GM19467 (cell line): Measurements from ENCODE around the gene OST4.

Source experiments
- ATAC-seq: cut with Tn5 transposase; IDR thresholded peaks from one replicate; pipeline ENCODE4 v1.9.1; 2021; ENCODE audit warnings: mild to moderate bottlenecking, moderate library complexity; ENCODE audit not compliant: unreplicated experiment

The OST4 gene

GRCh38 chr2:27054721-27055120 lies 16.7 kb downstream of the OST4 start:
- ATAC-seq = no peak

- ATAC-seq = no peak
These were observed 17.7 kb downstream of the OST4 start for GRCh38 chr2:27053776-27054175.

GRCh38 chr2:27053321-27053720 lies 18.1 kb downstream of the OST4 start:
- ATAC-seq = no peak

GRCh38 chr2:27051902-27052645 lies 19.4 kb downstream of the OST4 start:
- no peak for ATAC-seq

- ATAC-seq = peak; percentile 62
These were observed 20.2 kb downstream of the OST4 start, which contains the start of gene AGBL5 for GRCh38 chr2:27050996-27051901. TSS of gene AGBL5 (plus strand) at chr2:27051668. CDS start at chr2:27052959, 1,291 bp downstream.

- peak; percentile 41 for ATAC-seq
These were observed 21.0 kb downstream of the OST4 start for GRCh38 chr2:27050281-27050995.

DNA sequence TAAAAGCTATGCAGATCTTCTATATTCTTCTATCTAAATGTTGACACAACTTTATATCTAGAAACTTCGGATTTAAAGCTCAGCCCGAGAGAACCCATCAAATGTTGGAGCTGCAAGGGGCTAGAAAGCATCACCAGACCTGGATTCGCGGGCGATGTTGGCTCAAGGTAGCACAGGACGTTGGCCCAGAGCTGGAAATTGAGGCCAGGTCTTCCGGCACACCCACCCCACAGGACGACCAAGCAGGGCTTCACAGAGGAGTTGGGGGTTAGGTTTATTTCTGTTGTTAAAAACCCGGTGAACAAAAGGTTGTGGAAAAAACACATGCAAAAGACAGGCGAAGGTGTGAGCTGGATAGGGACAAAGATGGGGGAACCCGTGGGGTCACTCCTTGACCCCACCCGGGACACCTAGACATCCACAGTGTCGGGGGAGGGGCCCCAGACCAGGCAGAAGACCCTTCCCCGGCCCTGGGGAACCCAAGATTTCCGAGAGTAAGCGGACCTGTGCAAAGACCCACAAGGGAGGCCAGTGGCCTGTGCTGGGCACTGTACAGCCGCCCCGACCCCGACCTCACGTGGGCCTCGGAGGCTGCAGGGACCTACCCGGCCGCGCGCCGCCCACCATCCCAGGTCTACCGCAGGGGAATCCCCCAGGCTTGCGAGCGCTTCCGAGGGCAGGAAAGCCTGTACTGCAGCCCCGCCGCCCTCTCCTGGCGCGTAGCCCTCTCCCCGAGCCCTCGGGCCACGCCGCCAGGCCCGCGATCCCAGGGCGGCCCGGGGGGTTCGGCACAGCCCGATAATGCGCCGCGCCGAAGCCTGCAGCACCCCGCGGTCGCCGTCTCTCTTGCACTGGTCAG lies 21.8 kb downstream of the OST4 start:
- peak; percentile 22 for ATAC-seq

DNA sequence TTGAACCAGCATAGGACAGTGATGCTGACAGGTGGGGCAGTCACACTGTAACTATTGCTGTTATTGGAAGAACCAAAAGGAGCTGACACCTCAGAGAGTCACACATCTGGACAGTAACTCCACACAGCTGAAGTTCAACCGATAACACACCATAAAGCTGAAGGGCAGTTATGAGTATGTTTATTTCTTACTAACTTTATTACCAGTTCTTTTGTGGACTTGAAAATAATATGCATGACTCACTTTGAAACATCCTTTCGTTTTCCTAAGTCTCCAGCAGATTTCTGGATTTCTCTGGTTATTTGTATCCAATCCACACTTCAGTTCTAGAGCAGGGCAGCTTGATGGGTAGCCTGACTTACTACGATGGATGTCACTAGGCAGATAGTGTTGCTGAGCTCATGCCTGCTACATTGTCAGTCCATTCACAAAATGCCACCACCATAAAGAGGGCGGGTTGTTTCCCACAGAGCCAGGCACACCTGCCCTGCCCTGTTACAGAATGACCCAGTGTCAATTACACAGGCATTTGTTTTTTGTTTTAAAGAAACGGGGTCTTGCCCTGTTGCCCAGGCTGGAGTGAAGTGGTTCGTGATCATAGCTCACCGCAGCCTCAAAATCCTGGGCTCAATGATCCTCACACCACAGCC lies 28.3 kb downstream of the OST4 start:
- no peak for ATAC-seq

DNA sequence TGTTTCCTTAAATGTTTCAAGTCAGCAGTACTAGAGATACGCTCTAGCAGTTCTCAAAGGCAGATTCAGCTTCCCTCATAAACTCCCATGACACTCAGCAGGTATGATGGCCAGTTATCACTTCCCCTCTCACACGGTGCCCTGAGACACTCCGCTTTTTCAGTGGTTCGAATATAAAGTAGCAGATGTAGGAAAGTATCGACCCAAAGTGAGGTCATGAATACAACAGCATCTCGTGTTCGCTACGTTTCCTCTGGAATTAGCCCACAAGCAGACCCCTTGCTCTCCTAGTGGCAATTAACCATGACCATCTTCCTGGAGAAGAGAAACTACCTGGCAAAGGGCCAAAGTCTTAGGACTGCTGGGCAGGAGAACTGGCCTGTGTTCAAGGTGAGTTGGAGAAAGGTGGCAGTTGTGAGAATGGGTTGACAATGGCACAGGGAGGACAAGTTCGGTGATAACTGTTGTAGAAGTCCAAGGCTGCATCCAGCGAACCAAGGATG lies 29.2 kb downstream of the OST4 start:
- no peak for ATAC-seq

DNA sequence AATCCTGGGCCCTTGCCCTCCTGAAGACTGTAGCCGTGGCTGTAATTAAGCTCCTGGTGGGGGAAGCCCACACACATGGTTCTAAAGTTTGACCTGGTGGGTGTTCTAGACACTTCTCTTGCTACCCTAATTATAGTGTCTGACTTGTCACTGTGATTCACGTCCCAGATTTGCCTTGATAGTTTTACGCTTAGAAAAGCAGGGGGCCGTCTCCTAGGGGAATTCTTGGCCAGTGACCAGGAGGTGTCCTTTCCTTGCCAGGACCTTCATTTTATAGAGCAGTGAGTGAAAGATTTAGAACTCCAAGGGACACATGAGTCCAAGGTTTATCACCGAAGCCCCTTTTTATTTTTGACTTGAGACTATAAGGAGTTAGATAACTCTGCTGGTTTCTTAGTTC lies 29.7 kb downstream of the OST4 start:
- no peak for ATAC-seq

DNA sequence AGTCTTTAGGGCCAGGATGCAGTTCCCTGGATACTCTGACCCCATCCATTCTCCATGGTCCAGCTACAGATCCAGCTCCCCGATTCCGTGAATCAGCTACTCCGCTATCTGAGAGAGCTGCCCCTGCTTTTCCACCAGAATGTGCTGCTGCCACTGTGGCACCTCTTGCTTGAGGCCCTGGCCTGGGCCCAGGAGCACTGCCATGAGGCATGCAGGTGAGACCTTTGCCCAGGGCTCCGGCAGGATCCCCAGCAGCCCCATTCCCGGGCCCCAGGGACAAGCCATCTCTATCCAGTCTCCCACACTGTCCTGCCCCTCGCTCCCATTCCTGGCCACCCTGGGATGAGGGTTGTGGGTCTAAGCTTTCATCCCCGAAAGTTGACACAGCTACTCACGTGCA lies 31.2 kb downstream of the OST4 start:
- no peak for ATAC-seq

DNA sequence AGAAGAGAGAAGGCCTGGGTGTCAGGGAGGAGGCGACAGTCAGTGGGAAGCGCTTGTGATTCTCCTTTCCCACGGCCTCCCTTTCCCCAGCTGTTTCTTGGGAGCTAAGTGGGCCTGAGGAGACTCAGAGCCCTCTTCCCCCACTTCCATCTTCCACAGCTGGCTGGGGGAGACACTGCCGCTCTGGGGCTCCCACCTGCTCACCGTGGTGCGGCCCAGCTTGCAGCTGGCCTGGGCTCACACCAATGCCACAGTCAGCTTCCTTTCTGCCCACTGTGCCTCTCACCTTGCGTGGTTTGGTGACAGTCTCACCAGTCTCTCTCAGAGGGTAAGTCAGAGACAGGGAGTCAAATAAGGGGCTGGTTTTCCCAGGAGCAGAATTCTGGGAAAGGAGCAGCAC lies 31.6 kb downstream of the OST4 start:
- no peak for ATAC-seq

DNA sequence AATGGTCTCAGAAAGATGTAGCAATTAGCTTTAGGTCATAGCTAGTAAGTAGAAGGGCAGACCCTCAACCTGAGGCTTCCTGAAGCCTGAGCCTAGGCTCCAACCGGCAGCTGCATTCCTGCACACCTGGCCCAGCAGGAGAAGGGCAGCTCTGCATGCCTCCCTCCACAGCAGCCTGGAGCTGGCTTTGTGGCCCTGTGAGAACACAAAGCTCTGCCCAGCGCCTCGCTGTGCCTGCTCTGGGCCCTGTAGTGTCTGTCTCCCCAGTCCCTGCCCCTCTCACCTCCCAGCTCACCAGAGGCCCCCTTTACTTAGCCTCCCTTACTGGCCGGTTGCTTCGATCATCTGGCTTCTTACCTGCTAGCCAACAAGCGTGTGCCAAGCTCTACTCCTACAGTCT lies 32.0 kb downstream of the OST4 start:
- no peak for ATAC-seq

DNA sequence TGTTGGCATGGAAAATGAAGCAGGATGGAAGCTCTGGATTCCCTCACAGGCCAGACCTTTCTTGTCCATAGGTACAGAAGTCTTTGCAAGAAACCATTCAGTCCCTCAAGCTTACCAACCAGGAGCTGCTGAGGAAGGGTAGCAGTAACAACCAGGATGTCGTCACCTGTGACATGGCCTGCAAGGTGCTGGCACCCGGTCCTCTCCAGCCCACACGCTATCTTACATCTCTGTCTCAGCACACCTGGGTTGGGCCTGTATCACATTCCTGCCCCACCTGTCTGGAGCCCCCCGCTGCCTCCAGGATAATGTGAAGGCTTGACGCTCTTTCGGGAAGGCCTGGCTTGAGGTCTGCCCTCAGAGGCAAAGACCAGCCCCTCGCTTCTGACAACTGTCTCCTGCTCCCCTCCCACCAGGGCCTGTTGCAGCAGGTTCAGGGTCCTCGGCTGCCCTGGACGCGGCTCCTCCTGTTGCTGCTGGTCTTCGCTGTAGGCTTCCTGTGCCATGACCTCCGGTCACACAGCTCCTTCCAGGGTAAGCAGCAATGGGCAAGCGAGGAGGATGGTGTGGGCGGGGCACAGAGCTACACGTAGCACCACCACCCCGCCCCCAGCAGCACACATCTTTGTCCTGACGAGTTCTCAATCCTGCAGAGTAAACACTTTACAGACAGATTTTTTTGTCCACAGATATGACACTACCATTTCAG lies 32.7 kb downstream of the OST4 start:
- no peak for ATAC-seq

DNA sequence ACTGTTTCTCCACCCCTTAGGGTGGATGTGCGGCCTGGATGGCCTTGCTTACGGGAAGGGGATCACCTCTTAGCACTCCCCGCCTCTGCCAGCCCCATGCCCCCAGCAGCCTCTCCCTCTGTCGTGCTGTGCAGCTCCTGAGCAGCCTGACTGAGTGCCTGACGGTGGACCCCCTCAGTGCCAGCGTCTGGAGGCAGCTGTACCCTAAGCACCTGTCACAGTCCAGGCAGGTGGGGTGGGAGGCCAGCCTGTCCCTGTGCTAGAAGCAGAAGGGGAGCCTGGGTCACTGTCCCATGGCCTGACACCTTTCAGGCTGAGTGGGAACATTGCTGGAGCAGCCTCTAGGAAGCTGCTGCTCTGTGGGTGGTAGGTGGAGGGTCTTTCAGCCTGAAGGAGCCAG lies 33.4 kb downstream of the OST4 start:
- no peak for ATAC-seq

DNA sequence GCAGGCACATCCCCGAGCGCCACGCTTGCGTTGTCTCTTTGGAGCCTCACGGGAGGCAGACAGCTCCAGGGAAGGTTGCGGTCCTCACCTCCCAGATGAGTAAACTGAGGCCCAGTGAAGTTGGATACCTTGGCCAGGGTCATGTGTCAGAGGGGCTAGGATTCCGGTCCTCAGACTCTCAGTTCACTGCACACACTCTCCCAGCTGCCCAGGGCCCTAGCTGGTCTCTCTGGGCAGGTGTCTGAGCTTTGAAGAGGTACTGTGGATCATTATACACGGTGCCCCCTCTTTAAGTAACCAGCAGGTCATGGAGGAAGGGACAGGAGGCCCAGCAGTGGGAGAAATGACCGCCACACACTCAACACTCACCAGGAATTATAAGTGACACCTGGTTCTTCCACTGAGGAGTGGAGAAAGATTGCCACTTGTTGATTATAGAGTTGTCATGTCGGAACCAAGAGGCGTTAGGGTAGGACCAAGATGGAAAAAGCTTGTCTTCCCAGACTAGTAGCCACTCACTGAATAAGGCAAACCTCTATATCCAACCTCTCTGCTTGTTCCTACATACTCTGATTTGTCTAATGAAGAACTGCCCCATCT lies 38.1 kb downstream of the OST4 start:
- no peak for ATAC-seq

DNA sequence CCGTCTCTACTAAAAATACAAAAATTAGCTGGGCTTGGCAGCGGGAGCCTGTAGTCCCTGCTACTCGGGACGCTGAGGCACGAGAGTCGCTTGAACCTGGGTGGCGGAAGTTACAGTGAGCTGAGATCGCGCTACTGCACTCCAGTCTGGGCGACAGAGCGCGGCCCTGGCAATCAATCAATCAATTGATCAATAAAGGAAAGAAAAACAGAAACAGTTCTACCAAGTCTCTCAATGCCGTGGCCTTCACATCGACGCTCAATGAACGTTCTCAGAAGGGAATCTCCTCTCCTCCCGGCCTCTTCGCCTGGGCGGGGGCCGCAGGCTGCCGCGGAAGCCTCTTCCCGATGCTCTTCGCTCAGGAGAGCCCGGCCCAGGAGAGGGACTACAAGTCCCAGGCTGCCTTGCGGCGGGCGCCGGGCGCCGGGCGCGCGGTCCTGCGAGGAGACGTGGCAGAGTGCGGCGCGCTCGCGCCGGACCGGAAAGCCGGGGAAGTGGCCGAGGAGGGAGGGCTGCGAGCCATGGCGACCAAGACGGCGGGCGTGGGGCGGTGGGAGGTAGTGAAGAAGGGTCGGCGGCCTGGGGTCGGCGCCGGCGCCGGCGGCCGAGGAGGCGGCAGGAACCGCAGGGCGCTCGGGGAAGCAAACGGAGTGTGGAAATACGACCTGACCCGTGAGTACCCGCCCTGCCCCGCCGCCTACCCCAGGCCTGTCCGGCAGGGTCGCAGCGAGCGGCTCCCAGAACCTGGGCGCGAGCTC lies 38.8 kb downstream of the OST4 start, which contains the start of gene TMEM214:
TSS of gene TMEM214 (plus strand) at position 471 of the 758 bp plus-strand sequence. CDS start at position 522, 51 bp downstream.
- peak; percentile 90 for ATAC-seq

DNA sequence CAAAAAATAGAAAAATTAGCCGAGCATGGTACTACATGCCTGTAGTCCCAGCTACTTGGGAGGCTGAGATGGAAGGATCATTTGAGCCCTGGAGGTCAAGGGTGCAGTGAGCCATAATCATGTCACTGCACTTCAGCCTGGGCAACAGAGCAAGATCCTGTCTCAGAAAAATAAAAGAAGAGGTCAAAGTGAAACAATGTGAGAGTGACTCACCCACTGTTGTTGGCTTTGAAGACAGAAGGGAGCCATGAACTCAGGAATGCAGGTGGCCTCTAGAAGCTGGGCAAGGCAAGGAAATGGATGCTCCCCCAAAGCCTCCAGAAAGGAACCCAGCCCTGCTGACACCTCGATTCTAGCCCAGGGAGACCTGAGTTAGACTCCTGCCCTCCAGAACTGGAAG lies 42.4 kb downstream of the OST4 start:
- no peak for ATAC-seq
